Astrocyte (in vitro differentiated cells and primary cell): ENCODE results near the gene CSKMT. TPM values are rescaled to one million over a fixed set of nuclear protein-coding genes. Genes with fewer than 3 reads are reported as not detected.

Source experiments
- total RNA-seq: library from RNA; stranded (reverse); gene quantifications from 2 replicates; pipeline ENCODE4 v1.2.1, GENCODE V29; 2021

The CSKMT gene
- total RNA-seq, 1 donor from 2014 or later: 23.3 TPM

Other genes starting within 250 kb of the CSKMT start
- gene SCGB1A1, start 246.3 kb upstream of the CSKMT start, total RNA-seq: not detected in 2 replicates
- gene AHNAK, start 118.5 kb upstream of the CSKMT start, total RNA-seq: 305 and 378 TPM in 2 replicates
- gene EEF1G, start 91.4 kb upstream of the CSKMT start, total RNA-seq: 1,185 and 1,298 TPM in 2 replicates
- 16.8 and 18.3 TPM in 2 replicates for gene TUT1, start 73.8 kb upstream of the CSKMT start, total RNA-seq
- 123 and 136 TPM in 2 replicates for gene MTA2, start 63.4 kb upstream of the CSKMT start, total RNA-seq
- gene EML3, start 52.5 kb upstream of the CSKMT start, total RNA-seq: 25.5 and 29.8 TPM in 2 replicates
- gene ROM1, start 52.1 kb upstream of the CSKMT start, total RNA-seq: 0.79 and 1.3 TPM in 2 replicates
- 52.4 and 54.5 TPM in 2 replicates for gene B3GAT3, start 43.3 kb upstream of the CSKMT start, total RNA-seq
- gene GANAB, start 18.7 kb upstream of the CSKMT start, total RNA-seq: 323 and 344 TPM in 2 replicates
- gene INTS5, start 12.0 kb upstream of the CSKMT start, total RNA-seq: 16.7 and 18.4 TPM in 2 replicates
- gene C11orf98, start 102 bp upstream of the CSKMT start, total RNA-seq: 60.0 and 69.8 TPM in 2 replicates
- gene UQCC3, start 6.4 kb downstream of the CSKMT start, total RNA-seq: 7.2 and 8.7 TPM in 2 replicates
- 6.4 and 8.0 TPM in 2 replicates for gene LBHD1, start 7.0 kb downstream of the CSKMT start, total RNA-seq
- 80.0 and 89.8 TPM in 2 replicates for gene UBXN1, start 13.8 kb downstream of the CSKMT start, total RNA-seq
- 0.17 and 0.43 TPM in 2 replicates for gene LRRN4CL, start 24.2 kb downstream of the CSKMT start, total RNA-seq
- 51.1 and 55.0 TPM in 2 replicates for gene BSCL2, start 42.1 kb downstream of the CSKMT start, total RNA-seq
- 0.46 TPM in 1 of 2 replicates, not detected in the other for gene GNG3, start 42.4 kb downstream of the CSKMT start, total RNA-seq
- 39.9 and 40.0 TPM in 2 replicates for gene HNRNPUL2, start 62.1 kb downstream of the CSKMT start, total RNA-seq
- gene TTC9C, start 63.2 kb downstream of the CSKMT start, total RNA-seq: 51.9 and 60.8 TPM in 2 replicates
- 11.0 and 11.2 TPM in 2 replicates for gene ZBTB3, start 88.8 kb downstream of the CSKMT start, total RNA-seq
- gene POLR2G, start 96.3 kb downstream of the CSKMT start, total RNA-seq: 88.3 and 89.1 TPM in 2 replicates
- 14.7 and 15.1 TPM in 2 replicates for gene TAF6L, start 106.1 kb downstream of the CSKMT start, total RNA-seq
- 51.3 and 57.5 TPM in 2 replicates for gene TMEM179B, start 122.1 kb downstream of the CSKMT start, total RNA-seq
- gene TMEM223, start 126.7 kb downstream of the CSKMT start, total RNA-seq: 7.8 and 11.3 TPM in 2 replicates
- 51.4 and 55.9 TPM in 2 replicates for gene NXF1, start 140.1 kb downstream of the CSKMT start, total RNA-seq
- 44.2 and 45.7 TPM in 2 replicates for gene STX5, start 166.7 kb downstream of the CSKMT start, total RNA-seq
- gene TEX54, start 167.5 kb downstream of the CSKMT start, total RNA-seq: not detected in 2 replicates
- gene WDR74, start 174.3 kb downstream of the CSKMT start, total RNA-seq: 46.8 and 53.5 TPM in 2 replicates
- gene SLC3A2, start 215.6 kb downstream of the CSKMT start, total RNA-seq: 588 and 592 TPM in 2 replicates